HG03097 (cell line): ENCODE data around the gene OR14A16.

Experiments
- ATAC-seq: cut with Tn5 transposase; IDR thresholded peaks from one replicate; pipeline ENCODE4 v1.9.1; 2021; ENCODE audit not compliant: unreplicated experiment, low FRiP score

OR14A16 gene, protein sequence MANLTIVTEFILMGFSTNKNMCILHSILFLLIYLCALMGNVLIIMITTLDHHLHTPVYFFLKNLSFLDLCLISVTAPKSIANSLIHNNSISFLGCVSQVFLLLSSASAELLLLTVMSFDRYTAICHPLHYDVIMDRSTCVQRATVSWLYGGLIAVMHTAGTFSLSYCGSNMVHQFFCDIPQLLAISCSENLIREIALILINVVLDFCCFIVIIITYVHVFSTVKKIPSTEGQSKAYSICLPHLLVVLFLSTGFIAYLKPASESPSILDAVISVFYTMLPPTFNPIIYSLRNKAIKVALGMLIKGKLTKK

DNA sequence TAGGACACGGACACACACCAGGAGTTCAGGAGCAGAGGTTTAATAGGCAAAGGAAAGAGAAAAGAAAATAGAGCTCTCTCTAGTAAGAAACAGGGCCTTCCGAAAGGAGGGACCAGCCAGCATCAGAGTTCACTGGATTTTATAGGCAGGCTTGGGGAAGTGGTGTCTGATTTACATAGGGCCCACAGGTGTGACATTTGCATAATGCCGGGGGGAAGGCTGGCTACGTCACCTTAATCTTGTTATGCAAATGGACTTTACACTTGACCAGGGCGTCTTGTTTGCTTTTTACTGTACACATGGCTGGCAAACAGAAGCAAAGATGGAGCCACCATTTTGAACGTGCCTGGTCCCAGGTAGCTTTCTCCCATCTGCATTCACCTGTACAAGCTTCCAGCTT lies at the start of gene OR14A16:
OR14A16 (minus strand) TSS at position 97 of the 400 bp plus-strand sequence. CDS start 8,390 bp downstream, outside the sequence.
- no peak for ATAC-seq

DNA sequence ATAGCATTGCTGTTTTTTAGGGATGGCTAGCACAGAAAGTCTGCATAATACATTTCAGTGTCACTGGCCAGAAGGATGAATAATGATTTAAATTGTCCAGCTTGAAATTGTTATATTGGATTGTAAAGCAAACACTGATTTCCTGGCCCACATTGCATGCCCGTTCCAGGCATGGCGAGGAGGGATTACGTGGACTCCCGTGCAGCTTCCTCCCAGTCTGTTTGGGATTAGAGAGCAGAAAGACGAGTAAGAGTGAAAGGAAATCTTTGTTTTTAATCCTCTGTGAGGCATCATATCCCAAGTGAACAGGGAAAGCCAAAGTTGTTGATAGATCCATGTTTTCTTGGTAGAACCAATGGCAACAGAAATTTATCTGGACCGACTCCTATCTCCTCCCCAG lies 41.5 kb upstream of the OR14A16 start:
- ATAC-seq = no peak

DNA sequence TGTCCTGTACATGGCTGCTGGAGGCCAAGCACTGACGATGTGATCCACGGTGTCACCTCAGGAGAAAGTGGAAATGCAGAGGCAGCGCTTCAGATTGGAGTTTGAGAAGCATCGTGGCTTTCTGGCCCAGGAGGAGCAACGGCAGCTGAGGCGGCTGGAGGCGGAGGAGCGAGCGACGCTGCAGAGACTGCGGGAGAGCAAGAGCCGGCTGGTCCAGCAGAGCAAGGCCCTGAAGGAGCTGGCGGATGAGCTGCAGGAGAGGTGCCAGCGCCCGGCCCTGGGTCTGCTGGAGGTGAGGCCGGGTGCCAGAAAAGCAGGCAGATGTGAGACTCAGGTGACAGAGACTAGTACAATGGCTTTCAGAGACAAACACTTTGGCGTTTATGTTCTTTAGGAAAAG lies 40.7 kb upstream of the OR14A16 start:
- ATAC-seq = no peak

DNA sequence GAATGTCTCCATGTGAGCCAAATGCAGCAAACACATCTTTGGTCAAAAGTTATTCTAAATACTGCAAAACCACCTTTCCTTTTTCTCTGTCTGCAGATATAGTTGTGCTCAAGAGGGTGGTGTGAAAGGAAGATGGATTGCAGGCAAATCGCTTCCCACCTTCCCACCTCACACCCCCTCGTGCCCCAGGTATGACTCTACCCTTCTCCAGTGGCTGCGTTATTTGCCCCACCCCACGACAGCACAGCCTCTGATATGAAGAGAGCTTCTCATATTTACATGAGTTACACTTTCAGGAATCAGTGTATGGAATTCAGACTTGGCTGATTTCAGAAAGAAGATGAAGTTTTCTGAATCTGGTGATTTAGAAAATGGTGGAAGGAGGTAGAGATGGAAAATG lies 38.8 kb upstream of the OR14A16 start:
- ATAC-seq = no peak

DNA sequence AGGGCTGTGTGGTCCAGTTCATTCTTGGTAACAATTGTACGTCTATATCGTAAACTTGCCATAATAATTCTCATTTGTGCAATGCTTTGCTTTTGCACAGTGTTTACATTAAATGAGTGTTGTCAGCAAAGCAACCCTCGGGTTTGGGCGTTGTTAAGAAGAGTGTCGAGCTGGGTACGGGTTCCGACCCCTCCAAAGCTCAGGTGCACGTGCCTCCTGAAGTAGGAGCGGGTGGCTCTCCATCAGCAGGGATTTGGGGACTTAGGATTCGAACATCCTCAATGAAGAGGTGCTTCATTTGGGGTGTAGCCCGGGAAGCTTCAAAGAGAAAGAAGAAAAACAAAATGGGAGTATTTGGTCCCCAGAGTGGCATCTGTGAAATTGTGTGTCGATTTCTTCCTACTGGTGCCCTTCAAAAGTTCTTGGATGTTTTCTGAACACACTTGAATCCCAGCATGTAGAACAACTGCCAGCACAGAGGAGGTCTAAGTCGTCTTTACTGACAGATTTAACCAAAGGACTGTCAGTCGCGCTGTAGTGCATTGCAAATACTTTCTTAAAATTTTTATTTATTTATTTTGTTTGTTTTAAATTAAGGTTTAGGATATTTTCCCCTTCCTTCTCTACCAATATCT lies 34.2 kb upstream of the OR14A16 start:
- no peak for ATAC-seq

DNA sequence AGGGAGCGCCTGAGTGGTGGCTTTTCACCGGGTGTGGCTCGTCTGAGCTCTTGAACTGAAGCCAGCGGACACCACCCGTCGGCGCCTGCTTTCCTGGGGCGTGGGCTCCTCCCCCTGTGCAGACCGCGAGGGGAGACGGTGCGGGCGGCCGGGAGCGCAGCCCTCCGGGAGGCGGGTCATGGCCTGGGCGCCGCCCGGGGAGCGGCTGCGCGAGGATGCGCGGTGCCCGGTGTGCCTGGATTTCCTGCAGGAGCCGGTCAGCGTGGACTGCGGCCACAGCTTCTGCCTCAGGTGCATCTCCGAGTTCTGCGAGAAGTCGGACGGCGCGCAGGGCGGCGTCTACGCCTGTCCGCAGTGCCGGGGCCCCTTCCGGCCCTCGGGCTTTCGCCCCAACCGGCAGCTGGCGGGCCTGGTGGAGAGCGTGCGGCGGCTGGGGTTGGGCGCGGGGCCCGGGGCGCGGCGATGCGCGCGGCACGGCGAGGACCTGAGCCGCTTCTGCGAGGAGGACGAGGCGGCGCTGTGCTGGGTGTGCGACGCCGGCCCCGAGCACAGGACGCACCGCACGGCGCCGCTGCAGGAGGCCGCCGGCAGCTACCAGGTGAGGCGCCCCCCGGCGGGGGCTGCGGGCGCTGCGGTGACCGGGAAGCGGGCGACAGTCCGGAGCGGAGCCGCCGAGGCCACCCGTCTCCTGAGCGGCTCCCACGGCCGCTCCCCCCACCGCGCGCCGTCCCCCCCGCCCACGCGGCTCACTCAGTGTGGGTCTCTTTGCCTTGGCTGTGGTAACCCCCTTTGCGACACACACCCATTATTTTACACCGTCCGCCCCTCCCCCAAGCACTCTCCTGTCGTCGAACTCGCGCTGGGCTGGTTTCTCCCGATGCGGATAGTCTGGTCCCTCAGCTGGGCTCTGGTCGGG lies 33.4 kb upstream of the OR14A16 start, which contains the start of gene TRIM58:
TRIM58 (plus strand) TSS at position 119 of the 916 bp plus-strand sequence; CDS start at position 179, 60 bp downstream.
- peak; percentile 59 for ATAC-seq

DNA sequence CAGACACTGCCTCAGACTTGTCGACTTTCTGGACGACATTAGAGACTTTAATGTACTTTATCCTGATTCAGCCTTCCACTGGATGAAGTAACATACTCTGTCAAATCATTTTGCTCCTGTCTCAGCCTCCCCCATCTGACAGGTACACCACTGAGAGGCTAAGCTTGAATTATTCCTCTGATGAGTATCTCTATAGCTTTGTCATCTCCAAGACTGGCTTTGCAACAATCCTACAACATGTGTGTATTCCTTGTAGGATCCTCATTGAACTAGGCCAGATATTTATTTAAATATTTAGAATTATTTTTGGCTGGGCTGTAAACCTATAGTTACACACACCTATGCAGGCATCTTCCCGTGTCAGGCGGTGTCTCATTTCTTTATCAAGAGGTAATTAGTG lies 32.0 kb upstream of the OR14A16 start:
- no peak for ATAC-seq

DNA sequence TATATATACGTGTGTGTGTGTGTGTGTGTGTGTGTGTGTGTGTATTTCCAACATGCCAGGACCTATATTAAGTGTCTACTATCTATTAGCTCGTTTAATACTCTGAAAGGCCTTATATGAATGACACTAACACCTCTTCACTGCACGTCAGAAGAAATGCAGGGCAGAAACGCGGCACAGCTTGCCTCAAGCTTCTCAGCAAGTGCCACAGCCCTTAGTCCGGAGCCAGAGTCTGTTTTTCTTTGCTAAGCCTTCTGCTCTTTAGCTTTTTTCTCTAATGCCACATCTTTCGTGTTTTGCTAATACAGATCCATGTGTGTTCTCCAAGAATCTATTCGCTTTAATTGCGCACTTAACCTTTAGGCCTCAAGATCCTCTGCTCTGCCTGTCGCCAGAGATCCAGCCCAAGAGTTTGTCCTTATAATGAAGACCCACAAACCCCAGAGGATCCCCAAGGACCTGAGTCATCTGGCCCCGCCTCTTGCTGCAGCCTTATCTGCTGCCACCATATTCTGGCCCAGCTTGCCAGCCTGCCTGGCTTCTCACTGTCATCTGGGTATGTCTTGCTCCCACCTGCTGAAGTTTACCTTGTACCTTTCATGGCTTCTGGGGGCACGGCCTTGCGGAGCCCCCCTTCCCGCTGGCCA lies 31.1 kb upstream of the OR14A16 start:
- ATAC-seq = no peak

DNA sequence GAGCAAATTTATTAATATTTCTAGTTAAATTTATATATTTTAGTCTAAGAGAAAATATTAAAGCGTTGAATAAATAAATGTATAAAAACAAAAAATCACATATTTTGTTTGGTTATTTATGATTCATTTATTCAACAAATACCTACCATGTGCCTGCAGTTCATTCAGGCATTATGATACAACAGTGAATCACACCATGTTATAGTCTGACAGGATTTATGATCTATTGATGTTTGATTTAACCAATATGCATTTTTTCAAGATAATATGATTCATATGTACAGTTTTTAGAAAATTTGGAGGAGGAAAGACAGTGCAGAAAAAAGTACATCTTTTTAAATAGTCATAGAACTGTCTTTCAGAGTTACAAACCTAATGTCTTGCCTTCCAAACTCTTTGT lies 25.7 kb upstream of the OR14A16 start:
- ATAC-seq = no peak

DNA sequence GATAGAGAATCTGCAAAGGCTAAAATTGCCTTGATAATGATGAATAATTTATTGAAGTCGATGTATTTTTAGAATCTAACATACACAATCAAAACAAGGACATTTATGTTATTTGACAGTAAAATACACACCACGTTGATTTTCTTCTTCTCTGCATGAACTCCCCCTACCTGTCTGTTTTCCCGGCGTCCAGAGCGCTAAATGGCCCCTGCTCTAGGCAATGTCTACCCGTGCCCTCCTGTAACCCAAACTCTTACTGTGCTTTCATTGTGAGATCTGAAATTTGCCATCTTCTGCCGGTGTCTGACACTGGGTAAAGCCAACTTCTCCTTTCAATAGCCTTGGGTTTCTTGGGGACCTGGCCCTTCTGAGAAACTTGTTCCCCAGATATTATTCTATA lies 24.4 kb upstream of the OR14A16 start:
- no peak for ATAC-seq

DNA sequence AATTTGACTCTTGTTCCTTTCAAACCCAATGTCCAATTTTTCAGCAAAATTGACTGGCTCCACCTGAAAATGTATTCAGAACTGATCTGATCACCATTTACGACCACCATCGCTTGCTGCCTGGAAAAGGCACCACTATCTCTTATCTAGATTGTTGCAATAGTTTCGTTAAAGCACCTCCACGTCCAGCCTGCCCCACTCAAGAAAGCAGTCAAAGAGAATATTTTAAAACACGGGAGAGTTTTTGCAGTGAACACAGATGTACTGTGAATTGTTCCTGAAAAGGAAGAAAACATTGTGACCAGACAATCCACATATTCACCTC lies 21.7 kb upstream of the OR14A16 start:
- no peak for ATAC-seq

DNA sequence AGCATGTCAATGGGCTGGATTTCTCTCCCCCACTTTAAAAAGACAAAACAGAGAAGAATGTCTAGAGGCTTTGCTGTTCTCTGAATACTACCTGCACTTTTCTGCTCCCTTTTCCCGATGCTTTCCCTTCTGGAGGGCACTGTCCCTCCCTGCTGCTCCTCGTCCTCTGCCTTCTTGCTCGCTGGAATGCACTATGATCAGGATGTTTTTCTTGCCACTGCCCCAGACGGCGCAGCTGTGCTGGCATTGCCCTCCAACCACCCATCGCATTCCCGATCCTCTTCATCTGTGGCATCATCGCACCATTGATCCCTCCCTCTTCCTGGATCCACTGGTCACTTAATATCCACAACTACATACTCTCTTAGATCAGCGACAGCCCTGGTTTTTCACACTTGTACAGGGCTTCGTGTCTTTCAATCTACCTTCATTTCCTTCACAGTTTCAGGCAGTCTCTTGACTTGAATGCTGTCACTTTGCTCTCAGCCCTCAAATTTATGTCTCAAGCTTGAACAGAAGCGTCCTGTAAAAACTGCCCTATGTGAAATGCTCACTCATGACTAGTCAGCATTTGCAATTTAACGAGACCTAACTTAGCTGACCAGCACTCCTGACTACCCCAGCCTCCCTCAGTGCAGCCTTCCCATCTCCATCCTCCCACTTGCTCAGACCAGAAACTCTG lies 21.2 kb upstream of the OR14A16 start:
- ATAC-seq = no peak

DNA sequence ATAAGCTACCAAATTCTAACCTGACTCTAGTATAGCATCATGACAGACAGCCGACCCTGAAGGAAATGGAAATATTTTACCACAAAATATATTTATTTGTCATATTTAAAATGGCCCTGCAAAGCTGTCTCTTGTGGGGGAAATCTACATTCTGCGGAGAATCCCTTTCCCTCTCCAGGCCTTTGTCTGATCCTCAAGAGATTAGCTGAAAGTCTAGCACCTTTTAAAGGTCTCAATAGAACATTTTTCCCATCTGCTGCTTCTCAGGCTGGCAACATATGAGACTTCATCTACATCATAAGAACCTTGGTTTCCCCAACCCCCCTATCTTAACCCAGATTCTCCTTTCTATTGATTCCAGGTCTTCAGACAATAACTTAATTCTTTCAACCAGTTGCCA lies 19.5 kb upstream of the OR14A16 start:
- ATAC-seq = no peak

DNA sequence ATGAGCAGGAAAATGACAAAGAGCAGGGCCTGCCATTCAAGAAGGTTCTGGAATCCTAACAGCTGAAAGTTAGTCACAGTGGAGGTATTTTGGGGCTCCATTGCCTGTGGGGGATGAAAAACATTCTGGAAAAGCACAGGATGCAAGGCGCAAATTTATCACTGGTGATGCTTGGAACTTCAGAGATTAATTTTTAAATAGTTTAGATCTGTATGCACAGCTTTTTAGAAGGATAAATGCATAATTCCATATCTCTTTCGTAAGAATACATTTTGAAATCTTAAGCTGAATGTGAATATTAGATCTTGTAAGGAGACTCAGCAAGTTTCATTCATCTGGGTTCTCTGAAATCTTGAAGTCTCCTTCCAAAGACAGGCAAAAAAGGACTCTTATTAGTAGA lies 17.9 kb upstream of the OR14A16 start, which contains the start of gene OR11L1:
OR11L1 (minus strand) TSS at position 101 of the 400 bp plus-strand sequence; CDS start at position 101, 0 bp downstream.
- no peak for ATAC-seq

DNA sequence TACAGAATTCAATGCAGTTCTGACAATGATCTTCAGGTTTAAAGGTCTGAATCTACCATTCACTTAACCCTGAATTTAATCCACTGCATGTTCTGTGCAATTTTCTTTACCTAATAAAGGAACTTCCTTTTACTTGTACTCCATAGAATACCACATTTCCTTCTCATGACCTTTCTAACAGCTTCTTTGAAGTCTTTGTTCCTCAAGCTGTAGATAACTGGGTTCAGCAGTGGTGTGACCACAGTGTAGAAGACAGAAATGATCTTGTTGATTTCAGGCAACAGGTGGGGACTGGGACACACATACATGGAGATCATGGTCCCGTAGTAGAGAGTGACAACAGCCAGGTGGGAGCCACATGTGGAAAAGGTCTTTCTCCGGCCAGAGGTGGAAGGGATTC lies 16.9 kb upstream of the OR14A16 start:
- no peak for ATAC-seq

DNA sequence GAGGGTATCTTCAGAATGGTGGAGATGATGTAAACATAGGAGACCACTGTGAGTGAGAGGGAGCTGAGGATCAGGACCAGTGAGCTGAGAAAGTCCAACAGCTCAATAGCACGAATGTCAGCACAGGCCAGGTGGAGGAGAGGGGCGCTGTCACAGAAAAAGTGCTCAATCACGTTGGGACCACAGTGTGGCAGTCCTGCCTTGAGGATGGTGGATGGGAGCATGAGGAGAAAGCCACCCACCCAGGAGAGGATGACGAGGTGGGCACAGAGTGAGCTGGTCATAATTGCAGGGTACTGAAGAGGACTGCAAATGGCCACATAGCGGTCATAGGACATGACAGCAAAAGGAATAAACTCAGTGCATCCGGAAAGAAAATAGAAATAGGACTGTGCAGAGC lies 9.7 kb upstream of the OR14A16 start:
- ATAC-seq = no peak

DNA sequence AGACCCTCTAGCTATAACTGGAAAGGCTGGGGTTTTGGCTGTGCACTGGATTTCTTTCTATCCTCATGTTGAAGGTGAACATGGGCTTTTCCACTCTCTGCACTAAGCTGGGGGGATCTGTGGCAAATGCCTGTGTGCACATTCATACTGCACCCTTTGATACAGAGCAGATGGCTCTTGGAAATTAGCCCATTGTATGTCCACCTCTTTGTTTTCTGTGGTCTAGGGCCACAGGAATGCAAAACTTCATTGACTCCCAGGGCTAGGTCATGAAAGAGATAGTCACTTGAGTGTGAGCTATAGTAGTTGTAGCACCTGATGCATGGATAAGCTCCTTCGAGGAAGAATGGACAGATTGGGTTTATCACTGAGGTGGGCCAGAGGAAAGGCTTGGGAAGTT lies 5.7 kb upstream of the OR14A16 start:
- ATAC-seq = no peak

DNA sequence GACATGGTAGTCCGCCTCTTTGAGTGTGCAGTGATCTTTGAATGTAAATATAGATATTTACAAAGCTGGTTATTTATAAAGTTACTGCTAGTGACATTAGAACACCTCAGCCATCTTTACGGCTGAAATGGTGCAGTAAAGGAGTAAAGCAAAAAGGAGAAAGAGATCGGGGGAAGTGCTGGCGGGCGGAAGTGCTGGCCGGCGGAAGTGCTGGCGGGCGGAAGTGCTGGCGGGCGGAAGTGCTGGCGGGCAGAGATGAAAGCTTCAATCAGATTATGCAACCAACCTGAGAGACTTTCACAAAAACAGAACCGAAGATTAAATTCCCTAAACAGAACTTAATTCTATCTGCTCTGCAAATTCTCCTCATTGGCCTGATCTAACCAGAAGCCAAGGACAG lies 1.4 kb upstream of the OR14A16 start:
- no peak for ATAC-seq

DNA sequence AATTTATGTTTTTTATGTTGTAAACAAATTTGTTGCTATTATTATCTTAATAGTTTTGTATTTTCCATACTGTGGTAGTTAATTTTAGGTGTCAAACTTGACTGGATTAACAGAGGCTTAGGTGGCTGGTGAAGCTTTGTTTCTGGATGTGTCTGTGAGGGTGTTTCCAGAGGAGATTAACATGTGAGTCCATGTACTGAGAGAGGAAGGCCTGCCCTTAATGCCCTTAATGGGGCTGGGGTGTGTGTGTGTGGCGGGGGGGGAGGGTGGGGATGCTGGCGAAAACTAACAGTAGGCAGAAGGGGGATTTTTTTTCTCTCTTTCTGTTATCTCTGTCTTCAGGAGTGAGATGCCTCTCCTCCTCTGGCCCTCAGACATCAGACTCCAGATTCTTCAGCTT lies 1.9 kb downstream of the OR14A16 start:
- no peak for ATAC-seq

DNA sequence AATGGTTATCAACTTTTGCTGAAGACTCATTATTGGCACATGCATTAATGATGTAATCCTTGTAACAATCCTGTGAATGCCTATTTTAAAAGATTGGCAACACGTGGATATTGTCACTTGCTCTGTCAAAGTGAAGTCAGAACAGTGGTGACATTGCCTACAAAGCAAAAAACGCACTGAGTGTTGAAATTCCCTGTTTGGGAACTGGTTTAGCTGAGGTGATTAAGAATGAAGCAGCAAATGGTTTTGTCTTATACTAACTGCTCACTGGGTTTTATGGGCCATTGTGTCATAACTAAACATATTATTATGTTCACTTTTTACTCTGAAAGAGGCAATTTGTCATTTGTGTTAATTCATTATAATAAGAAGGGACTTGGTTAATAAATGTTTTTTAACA lies 11.3 kb downstream of the OR14A16 start:
- no peak for ATAC-seq
